Stimulated activated naive B cell treated with anti-CD40 and anti-IgM and Interleukin-4, amounts not matched to agents 10 μg/mL and 1 μg/mL and 100 μg/mL, for 72 hours (primary cell): ENCODE measurements around the gene ZNF346.

Experiments used
- ATAC-seq, 2 donors: fragments of 150-1000 bp; cut with Tn5 transposase; replicated peaks; 2 replicates each; pipeline ENCODE4 v1.10.0; 2021; ENCODE audit warnings: moderate library complexity in 1 of 2
- DNase-seq: peaks from one replicate; pipeline ENCODE4 v3.0.0; 2021
- H3K27ac Mint-ChIP-seq: one replicate; pipeline ENCODE4 v1.8.0; 2022; ENCODE audit warnings: mild to moderate bottlenecking, mixed read lengths
- H3K27me3 Mint-ChIP-seq, 2 donors: one replicate each; pipeline ENCODE4 v1.8.0; 2022; ENCODE audit warnings: mixed read lengths in 2 of 2
- H3K36me3 Mint-ChIP-seq, 2 donors: one replicate each; pipeline ENCODE4 v1.8.0; 2022; ENCODE audit warnings: mixed read lengths in 2 of 2, mild to moderate bottlenecking in 1 of 2
- H3K4me1 Mint-ChIP-seq, 2 donors: one replicate each; pipeline ENCODE4 v1.8.0; 2022; ENCODE audit warnings: mixed read lengths in 2 of 2, mild to moderate bottlenecking in 1 of 2
- H3K4me3 Mint-ChIP-seq, 2 donors: one replicate each; pipeline ENCODE4 v1.8.0; 2022; ENCODE audit warnings: mild to moderate bottlenecking in 2 of 2, mixed read lengths in 2 of 2, moderate library complexity in 1 of 2
- H3K9me3 Mint-ChIP-seq, 2 donors: one replicate each; pipeline ENCODE4 v1.8.0; 2022; ENCODE audit warnings: mixed read lengths in 2 of 2, mild to moderate bottlenecking in 1 of 2

The ZNF346 gene

GRCh38 chr5:177087398-177088005, 65.0 kb downstream of the ZNF346 start:
- Mint-ChIP-seq H3K27me3 (peaks cover 17 to 26% of the 10 kb centered on the region in 2 donors), H3K9me3 (no peaks in the 10 kb centered on the region), H3K27ac (no peak overlapping the region), H3K4me3 (peak overlapping the region in 1 of 2 donors; percentile 1), H3K4me1 (peaks cover 19 to 22% of the 10 kb centered on the region in 2 donors), H3K36me3 (no peaks in the 10 kb centered on the region)
- ATAC-seq, result no peak
- DNase-seq, result no peak

GRCh38 chr5:177089127-177089526, 66.6 kb downstream of the ZNF346 start:
- Mint-ChIP-seq H3K27ac (no peak overlapping the region), H3K9me3 (no peaks in the 10 kb centered on the region), H3K4me1 (peaks cover 17 to 22% of the 10 kb centered on the region in 2 donors), H3K36me3 (no peaks in the 10 kb centered on the region), H3K27me3 (peaks cover 9 to 14% of the 10 kb centered on the region in 2 donors), H3K4me3 (no peak overlapping the region)
- DNase-seq (no peak), ATAC-seq (no peak)

GRCh38 chr5:177089825-177090641, 67.5 kb downstream of the ZNF346 start:
- H3K27me3 Mint-ChIP-seq, result peaks cover 8 to 12% of the 10 kb centered on the region in 2 donors
- H3K4me1 Mint-ChIP-seq, result peaks cover 17 to 21% of the 10 kb centered on the region in 2 donors
- no peak overlapping the region for H3K4me3 Mint-ChIP-seq
- no peak overlapping the region for H3K27ac Mint-ChIP-seq
- DNase-seq (no peak), ATAC-seq (no peak)
- H3K9me3 Mint-ChIP-seq, result no peaks in the 10 kb centered on the region
- H3K36me3 Mint-ChIP-seq, result no peaks in the 10 kb centered on the region

- no peak overlapping the region for H3K4me3 Mint-ChIP-seq
- H3K9me3 Mint-ChIP-seq, result no peaks in the 10 kb centered on the region
- DNase-seq, result no peak
- no peak for ATAC-seq
- peaks cover 8 to 12% of the 10 kb centered on the region in 2 donors for H3K27me3 Mint-ChIP-seq
- H3K36me3 Mint-ChIP-seq, result no peaks in the 10 kb centered on the region
- H3K27ac Mint-ChIP-seq, result no peak overlapping the region
- H3K4me1 Mint-ChIP-seq, result peaks cover 11 to 14% of the 10 kb centered on the region in 2 donors
These were observed 68.3 kb downstream of the ZNF346 start for GRCh38 chr5:177090813-177091212.

- peaks cover 7 to 9% of the 10 kb centered on the region in 2 donors for H3K4me1 Mint-ChIP-seq
- ATAC-seq, result no peak
- no peaks in the 10 kb centered on the region for H3K36me3 Mint-ChIP-seq
- no peak for DNase-seq
- peaks cover 8 to 12% of the 10 kb centered on the region in 2 donors for H3K27me3 Mint-ChIP-seq
- no peak overlapping the region for H3K27ac Mint-ChIP-seq
- H3K9me3 Mint-ChIP-seq, result no peaks in the 10 kb centered on the region
- H3K4me3 Mint-ChIP-seq, result no peak overlapping the region
These were observed 68.7 kb downstream of the ZNF346 start for GRCh38 chr5:177091232-177091631.

- H3K9me3 Mint-ChIP-seq, result no peaks in the 10 kb centered on the region
- peaks cover 8 to 11% of the 10 kb centered on the region in 2 donors for H3K27me3 Mint-ChIP-seq
- peaks cover 3 to 4% of the 10 kb centered on the region in 2 donors for H3K4me1 Mint-ChIP-seq
- H3K27ac Mint-ChIP-seq, result no peak overlapping the region
- ATAC-seq, result no peak
- no peak overlapping the region for H3K4me3 Mint-ChIP-seq
- DNase-seq, result no peak
- H3K36me3 Mint-ChIP-seq, result no peaks in the 10 kb centered on the region
These were observed 69.9 kb downstream of the ZNF346 start for GRCh38 chr5:177092178-177093081.

GRCh38 chr5:177093082-177093712, 70.7 kb downstream of the ZNF346 start:
- no peak overlapping the region for H3K4me3 Mint-ChIP-seq
- ATAC-seq, result no peak
- no peaks in the 10 kb centered on the region for H3K36me3 Mint-ChIP-seq
- H3K27ac Mint-ChIP-seq, result no peak overlapping the region
- no peaks in the 10 kb centered on the region for H3K9me3 Mint-ChIP-seq
- H3K27me3 Mint-ChIP-seq, result peaks cover 3% of the 10 kb centered on the region in 2 donors
- no peak for DNase-seq
- H3K4me1 Mint-ChIP-seq, result no peaks in the 10 kb centered on the region

- no peak for DNase-seq
- no peaks in the 10 kb centered on the region for H3K9me3 Mint-ChIP-seq
- H3K4me3 Mint-ChIP-seq, result no peak overlapping the region
- no peaks in the 10 kb centered on the region for H3K4me1 Mint-ChIP-seq
- no peak for ATAC-seq
- peaks cover 0 to 3% of the 10 kb centered on the region in 2 donors for H3K27me3 Mint-ChIP-seq
- no peaks in the 10 kb centered on the region for H3K36me3 Mint-ChIP-seq
- no peak overlapping the region for H3K27ac Mint-ChIP-seq
These were observed 71.3 kb downstream of the ZNF346 start for GRCh38 chr5:177093803-177094202.

- ATAC-seq (no peak), DNase-seq (no peak)
- H3K36me3 Mint-ChIP-seq, result no peaks in the 10 kb centered on the region
- H3K9me3 Mint-ChIP-seq, result no peaks in the 10 kb centered on the region
- no peak overlapping the region for H3K27ac Mint-ChIP-seq
- H3K4me1 Mint-ChIP-seq, result no peaks in the 10 kb centered on the region
- no peak overlapping the region for H3K4me3 Mint-ChIP-seq
- peaks cover 0 to 3% of the 10 kb centered on the region in 2 donors for H3K27me3 Mint-ChIP-seq
These were observed 72.0 kb downstream of the ZNF346 start for GRCh38 chr5:177094224-177095087.

GRCh38 chr5:177095088-177095669, 72.7 kb downstream of the ZNF346 start:
- H3K4me3 Mint-ChIP-seq, result no peak overlapping the region
- no peaks in the 10 kb centered on the region for H3K4me1 Mint-ChIP-seq
- H3K9me3 Mint-ChIP-seq, result no peaks in the 10 kb centered on the region
- H3K27me3 Mint-ChIP-seq, result no peaks in the 10 kb centered on the region
- ATAC-seq (no peak), DNase-seq (no peak)
- H3K27ac Mint-ChIP-seq, result no peak overlapping the region
- H3K36me3 Mint-ChIP-seq, result no peaks in the 10 kb centered on the region

- Mint-ChIP-seq H3K36me3 (no peaks in the 10 kb centered on the region), H3K27me3 (peaks cover 0 to 4% of the 10 kb centered on the region in 2 donors), H3K4me1 (no peaks in the 10 kb centered on the region), H3K4me3 (no peak overlapping the region), H3K9me3 (no peaks in the 10 kb centered on the region), H3K27ac (no peak overlapping the region)
- no peak for DNase-seq
- ATAC-seq, result peak; percentile 17 to 28
These were observed 73.9 kb downstream of the ZNF346 start for GRCh38 chr5:177096162-177097015.
